ENCODE results near the gene LBX2. TPM values are rescaled to one million over a fixed set of nuclear protein-coding genes. Genes with fewer than 3 reads are reported as not detected.

Gene LBX2
- total and polyA plus RNA-seq, 9 donors = 0.33 to 3.0 (median 0.80) TPM

DNA sequence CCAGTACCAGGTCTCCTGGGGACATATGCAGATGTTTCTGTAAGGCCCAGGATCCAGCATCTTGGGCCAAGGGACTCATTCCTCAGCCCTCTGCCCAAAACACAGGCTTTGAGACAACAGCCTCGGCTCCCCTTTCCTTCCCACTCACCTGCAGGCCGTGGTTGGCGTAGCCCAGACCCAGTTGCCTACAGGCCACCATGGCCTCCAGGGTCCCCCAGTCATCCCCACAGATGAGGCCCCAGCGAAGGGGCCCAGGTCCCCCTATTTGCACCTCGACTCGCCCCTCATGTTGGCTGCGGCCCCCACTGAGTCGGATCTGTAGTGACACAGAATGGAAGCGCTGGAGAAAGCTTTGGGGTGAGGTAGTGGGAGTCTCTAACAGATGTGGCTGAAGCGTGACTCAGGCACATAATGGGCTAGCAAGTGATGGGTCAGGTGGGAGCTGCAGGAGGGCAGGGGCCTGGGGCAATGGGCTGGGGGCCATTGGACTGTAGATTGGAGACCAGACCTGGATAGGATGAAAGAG lies 36.1 kb upstream of the LBX2 start:
- 93% methylated on average over 10 of the region's 10 CpGs for WGBS (ENCODE audit: insufficient coverage)
- Histone ChIP-seq H3K36me3 (ENCODE audit: control insufficient read depth, insufficient read depth, low read length) (peaks cover 22% of the 10 kb centered on the region), H3K9me3 (replicated peaks; ENCODE audit: control insufficient read depth, low read depth, low read length) (no peaks in the 10 kb centered on the region), H3K27me3 (ENCODE audit: control insufficient read depth, insufficient read depth, low read length) (no peaks in the 10 kb centered on the region), H3K4me1 (ENCODE audit: control insufficient read depth, insufficient read depth, low read length) (peaks cover 13% of the 10 kb centered on the region), H3K27ac (ENCODE audit: low read length) (no peak overlapping the region), H3K4me3 (ENCODE audit: low read length) (no peak overlapping the region)
- no peak for DNase-seq

DNA sequence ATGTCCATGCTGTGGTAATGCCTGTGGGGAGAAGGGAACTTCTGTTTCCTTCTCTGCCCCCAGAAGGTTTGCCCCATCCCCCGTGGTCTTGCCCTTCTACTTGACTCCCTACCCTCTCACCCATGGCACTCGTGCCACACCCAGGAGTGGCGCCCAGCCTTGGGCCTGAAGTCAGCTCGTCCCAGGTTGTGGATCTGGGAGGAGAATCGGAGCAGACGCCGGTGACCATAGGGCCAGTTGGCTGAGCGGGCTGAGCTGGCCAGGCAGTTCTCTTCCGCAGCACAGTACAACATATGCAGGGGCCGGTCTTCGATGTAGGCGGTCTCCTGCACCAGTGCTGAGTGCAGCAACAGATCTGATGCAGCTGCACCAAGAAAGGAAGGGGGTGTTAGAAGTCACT lies 35.0 kb upstream of the LBX2 start:
- H3K9me3 ChIP-seq (replicated peaks; ENCODE audit: control insufficient read depth, low read depth, low read length) = no peaks in the 10 kb centered on the region
- 84% methylated on average over 9 of the region's 12 CpGs for WGBS (ENCODE audit: insufficient coverage)
- peak; percentile 7 for DNase-seq

DNA sequence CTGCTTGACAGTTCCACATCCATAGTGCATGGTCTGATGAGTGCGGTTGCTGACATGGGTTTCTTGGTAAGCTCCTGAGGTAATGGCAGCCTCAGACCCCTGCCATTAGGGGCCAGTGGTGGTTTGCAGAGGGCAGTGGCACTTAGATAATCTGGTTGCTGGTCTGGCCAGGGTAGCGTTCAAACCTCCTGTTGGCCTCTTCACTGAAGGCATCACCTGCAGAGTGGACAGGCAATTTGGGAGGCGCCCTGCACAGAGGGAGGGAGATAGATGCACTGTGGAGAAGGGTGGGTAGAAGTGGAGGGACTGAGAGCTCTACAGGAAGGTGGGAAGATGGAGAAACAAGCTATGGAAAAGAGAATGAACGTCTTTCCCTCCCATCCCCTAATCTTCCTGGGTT lies 34.1 kb upstream of the LBX2 start:
- 94% methylated on average over 2 of the region's 4 CpGs for WGBS (ENCODE audit: insufficient coverage)
- DNase-seq = no peak
- Histone ChIP-seq H3K4me3 (ENCODE audit: low read length) (no peak overlapping the region), H3K4me1 (ENCODE audit: control insufficient read depth, insufficient read depth, low read length) (peaks cover 20% of the 10 kb centered on the region), H3K36me3 (ENCODE audit: control insufficient read depth, insufficient read depth, low read length) (peaks cover 23% of the 10 kb centered on the region), H3K27me3 (ENCODE audit: control insufficient read depth, insufficient read depth, low read length) (no peaks in the 10 kb centered on the region), H3K9me3 (replicated peaks; ENCODE audit: control insufficient read depth, low read depth, low read length) (no peaks in the 10 kb centered on the region), H3K27ac (ENCODE audit: low read length) (no peak overlapping the region)

More for the DNA sequence above, 35.0 kb upstream of the LBX2 start:
- Histone ChIP-seq H3K36me3 (ENCODE audit: control insufficient read depth, insufficient read depth, low read length) (peaks cover 22% of the 10 kb centered on the region), H3K4me1 (ENCODE audit: control insufficient read depth, insufficient read depth, low read length) (peaks cover 13% of the 10 kb centered on the region), H3K27me3 (ENCODE audit: control insufficient read depth, insufficient read depth, low read length) (no peaks in the 10 kb centered on the region), H3K4me3 (ENCODE audit: low read length) (no peak overlapping the region), H3K27ac (ENCODE audit: low read length) (no peak overlapping the region)

DNA sequence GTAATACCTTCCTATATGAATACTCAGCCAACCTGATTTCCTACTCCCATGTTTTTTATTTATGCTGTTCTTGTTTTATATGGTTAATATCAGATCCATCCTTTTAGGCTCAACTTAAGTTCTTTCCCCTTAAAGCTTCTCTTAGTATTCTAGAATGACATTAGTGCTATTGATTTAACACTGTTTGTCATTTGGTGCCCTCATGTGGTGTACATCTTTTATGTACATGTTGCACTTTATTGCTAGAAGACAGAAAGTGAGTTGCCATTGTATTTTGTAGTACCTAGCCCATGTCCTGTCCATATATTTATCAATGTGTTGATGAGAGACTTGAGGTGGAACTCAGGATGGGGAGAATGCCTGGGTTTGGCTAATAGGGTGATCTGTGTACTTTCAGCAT lies 32.8 kb upstream of the LBX2 start:
- Histone ChIP-seq H3K4me1 (ENCODE audit: control insufficient read depth, insufficient read depth, low read length) (peaks cover 25% of the 10 kb centered on the region), H3K9me3 (replicated peaks; ENCODE audit: control insufficient read depth, low read depth, low read length) (no peaks in the 10 kb centered on the region), H3K27ac (ENCODE audit: low read length) (no peak overlapping the region), H3K4me3 (ENCODE audit: low read length) (no peak overlapping the region), H3K36me3 (ENCODE audit: control insufficient read depth, insufficient read depth, low read length) (peaks cover 36% of the 10 kb centered on the region), H3K27me3 (ENCODE audit: control insufficient read depth, insufficient read depth, low read length) (no peaks in the 10 kb centered on the region)
- DNase-seq = peak; percentile 65

DNA sequence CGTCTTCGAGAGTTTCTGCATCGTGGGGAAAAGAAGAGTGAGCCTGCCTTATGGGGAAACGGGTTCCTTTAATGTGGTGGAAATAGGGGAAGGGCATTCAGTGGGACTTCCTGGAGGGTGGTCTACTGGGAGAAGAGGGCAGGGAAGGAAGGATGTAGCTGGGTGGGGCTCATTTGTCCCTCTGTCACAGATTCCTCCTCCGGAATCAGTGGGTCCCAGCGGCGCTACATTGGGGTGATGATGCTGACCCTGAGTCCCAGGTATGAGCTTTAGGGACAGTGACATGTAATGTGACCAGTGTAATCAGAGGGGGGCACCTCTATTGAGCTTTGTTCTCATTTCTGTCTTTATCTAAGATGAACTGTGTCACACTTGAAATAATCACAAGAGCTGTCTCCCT lies 32.3 kb upstream of the LBX2 start:
- no peaks in the 10 kb centered on the region for H3K27me3 ChIP-seq (ENCODE audit: control insufficient read depth, insufficient read depth, low read length)
- H3K36me3 ChIP-seq (ENCODE audit: control insufficient read depth, insufficient read depth, low read length) = peaks cover 41% of the 10 kb centered on the region
- 86% methylated on average over 7 of the region's 7 CpGs for WGBS (ENCODE audit: insufficient coverage)
- no peak overlapping the region for H3K27ac ChIP-seq (ENCODE audit: low read length)
- peaks cover 25% of the 10 kb centered on the region for H3K4me1 ChIP-seq (ENCODE audit: control insufficient read depth, insufficient read depth, low read length)
- H3K4me3 ChIP-seq (ENCODE audit: low read length) = no peak overlapping the region
- H3K9me3 ChIP-seq (replicated peaks; ENCODE audit: control insufficient read depth, low read depth, low read length) = no peaks in the 10 kb centered on the region
- DNase-seq = peak; percentile 7

DNA sequence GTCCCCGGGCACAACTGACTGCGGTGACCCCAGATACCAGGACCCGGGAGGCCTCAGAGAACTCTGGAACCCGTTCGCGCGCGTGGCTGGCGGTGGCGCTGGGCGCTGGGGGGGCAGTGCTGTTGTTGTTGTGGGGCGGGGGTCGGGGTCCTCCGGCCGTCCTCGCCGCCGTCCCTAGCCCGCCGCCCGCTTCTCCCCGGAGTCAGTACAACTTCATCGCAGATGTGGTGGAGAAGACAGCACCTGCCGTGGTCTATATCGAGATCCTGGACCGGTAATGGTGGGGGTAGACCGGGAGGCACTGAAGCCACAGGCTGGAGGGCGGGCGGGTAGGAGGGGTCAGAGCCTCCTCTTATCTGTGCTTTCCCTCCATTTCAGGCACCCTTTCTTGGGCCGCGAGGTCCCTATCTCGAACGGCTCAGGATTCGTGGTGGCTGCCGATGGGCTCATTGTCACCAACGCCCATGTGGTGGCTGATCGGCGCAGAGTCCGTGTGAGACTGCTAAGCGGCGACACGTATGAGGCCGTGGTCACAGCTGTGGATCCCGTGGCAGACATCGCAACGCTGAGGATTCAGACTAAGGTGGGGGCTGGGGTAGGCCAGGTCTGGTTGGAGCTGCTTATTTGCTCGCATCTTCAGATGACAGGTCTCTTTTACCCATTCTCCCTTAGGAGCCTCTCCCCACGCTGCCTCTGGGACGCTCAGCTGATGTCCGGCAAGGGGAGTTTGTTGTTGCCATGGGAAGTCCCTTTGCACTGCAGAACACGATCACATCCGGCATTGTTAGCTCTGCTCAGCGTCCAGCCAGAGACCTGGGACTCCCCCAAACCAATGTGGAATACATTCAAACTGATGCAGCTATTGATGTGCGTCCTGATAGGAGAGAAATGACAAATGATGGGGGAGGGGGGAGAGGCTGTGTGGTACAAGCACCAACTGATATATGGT lies 31.1 kb upstream of the LBX2 start:
- peak overlapping the region; percentile 96 for H3K27ac ChIP-seq (ENCODE audit: low read length)
- H3K9me3 ChIP-seq (replicated peaks; ENCODE audit: control insufficient read depth, low read depth, low read length) = no peaks in the 10 kb centered on the region
- peaks cover 25% of the 10 kb centered on the region for H3K4me1 ChIP-seq (ENCODE audit: control insufficient read depth, insufficient read depth, low read length)
- peak; percentile 62 for DNase-seq
- no peaks in the 10 kb centered on the region for H3K27me3 ChIP-seq (ENCODE audit: control insufficient read depth, insufficient read depth, low read length)
- H3K36me3 ChIP-seq (ENCODE audit: control insufficient read depth, insufficient read depth, low read length) = peaks cover 53% of the 10 kb centered on the region
- under 1% methylated on average over 23 of the region's 54 CpGs for WGBS (ENCODE audit: insufficient coverage)
- H3K4me3 ChIP-seq (ENCODE audit: low read length) = peak overlapping the region; percentile 99

DNA sequence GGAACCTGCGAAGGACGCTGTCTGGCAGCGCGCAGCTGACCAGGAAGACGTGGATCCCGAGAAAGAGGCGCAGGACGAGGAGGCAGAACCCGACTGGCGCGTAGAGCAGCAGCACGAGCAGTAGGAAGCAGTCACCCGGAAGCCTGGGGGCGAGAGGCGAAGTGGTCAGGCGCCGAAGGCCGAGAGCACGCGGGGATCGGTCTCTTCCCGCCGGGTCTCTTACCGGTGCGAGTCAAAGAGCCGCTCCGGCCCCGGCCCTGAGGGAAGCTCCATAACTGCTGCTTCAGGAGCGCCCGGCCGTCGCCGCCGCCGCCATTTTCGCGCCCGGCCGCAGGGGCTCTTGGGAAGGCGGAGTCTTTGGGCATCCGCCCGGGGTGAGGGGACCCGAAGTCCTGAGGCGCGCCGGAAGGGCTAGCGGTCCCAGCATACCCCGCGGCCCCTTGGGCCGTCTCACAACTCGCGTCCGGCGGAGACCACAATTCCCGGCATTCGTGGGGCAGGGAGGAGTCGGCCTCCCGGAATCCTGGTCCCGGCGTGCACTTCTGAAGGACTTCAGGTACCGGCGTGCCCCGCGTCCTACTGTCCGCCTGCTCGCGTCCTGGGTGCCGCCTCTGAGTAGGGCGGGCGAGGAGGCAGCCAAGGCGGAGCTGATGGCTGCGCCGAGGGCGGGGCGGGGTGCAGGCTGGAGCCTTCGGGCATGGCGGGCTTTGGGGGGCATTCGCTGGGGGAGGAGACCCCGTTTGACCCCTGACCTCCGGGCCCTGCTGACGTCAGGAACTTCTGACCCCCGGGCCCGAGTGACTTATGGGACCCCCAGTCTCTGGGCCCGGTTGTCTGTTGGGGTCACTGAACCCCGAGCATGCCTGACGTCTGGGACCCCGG lies 30.2 kb upstream of the LBX2 start, which contains the start of the genes AUP1 and HTRA2:
Gene AUP1, minus strand, starts transcription at position 350 of the 882 bp plus-strand sequence. Its CDS starts 77 bp downstream, at position 273.
Gene HTRA2, plus strand, starts transcription at position 577 of the 882 bp plus-strand sequence. Its CDS starts 74 bp downstream, at position 651.
- Histone ChIP-seq H3K27ac (ENCODE audit: low read length) (peak within 1 kb of the TSS; percentile 96), H3K27me3 (ENCODE audit: control insufficient read depth, insufficient read depth, low read length) (no peaks in the 10 kb centered on the region), H3K4me3 (ENCODE audit: low read length) (peak within 1 kb of the TSS; percentile 99), H3K36me3 (ENCODE audit: control insufficient read depth, insufficient read depth, low read length) (peaks cover 56% of the 10 kb centered on the region), H3K4me1 (ENCODE audit: control insufficient read depth, insufficient read depth, low read length) (peaks cover 25% of the 10 kb centered on the region), H3K9me3 (replicated peaks; ENCODE audit: control insufficient read depth, low read depth, low read length) (no peaks in the 10 kb centered on the region)
- under 1% methylated on average over 86 of the region's 87 CpGs for WGBS (ENCODE audit: insufficient coverage)
- DNase-seq = peak; percentile 100

DNA sequence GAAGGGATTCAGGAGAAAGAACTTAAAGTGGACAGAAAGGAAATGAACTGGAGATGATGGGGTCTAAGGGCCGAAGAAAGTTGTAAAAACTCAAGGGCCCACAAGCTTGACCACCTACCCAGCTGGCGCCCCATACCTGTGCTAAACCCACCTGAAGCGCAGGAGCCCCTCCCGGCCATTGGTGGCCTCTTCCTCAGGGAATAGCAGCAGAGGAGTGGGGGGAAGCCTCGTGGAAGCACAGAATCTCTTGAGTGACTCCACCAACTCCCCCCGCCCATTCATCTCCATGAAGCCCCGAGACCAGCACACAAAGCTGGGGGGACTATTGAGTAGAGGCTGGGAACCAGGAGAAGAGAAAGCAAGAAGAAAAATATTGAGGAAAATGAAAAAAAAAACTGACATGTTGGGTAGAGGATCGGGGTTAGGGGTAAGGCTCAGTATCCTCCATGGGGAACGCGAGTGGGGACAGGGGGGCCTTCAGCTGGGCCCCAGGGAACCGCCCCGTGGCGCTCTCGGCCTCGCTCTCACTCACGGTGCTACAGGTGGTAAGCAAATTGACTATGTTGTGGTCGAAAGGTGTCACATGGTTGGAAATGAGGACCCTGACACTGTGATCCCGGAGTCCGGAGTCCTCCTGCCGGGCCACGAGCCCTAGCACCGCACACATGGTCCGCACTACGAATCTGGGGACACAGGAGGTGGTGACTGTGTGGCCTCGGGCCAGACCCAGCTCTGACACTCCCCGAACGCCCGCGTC lies 29.4 kb upstream of the LBX2 start:
- peaks cover 56% of the 10 kb centered on the region for H3K36me3 ChIP-seq (ENCODE audit: control insufficient read depth, insufficient read depth, low read length)
- H3K9me3 ChIP-seq (replicated peaks; ENCODE audit: control insufficient read depth, low read depth, low read length) = no peaks in the 10 kb centered on the region
- DNase-seq = peak; percentile 16
- H3K4me3 ChIP-seq (ENCODE audit: low read length) = peak overlapping the region; percentile 99
- H3K4me1 ChIP-seq (ENCODE audit: control insufficient read depth, insufficient read depth, low read length) = peaks cover 25% of the 10 kb centered on the region
- H3K27ac ChIP-seq (ENCODE audit: low read length) = peak overlapping the region; percentile 96
- H3K27me3 ChIP-seq (ENCODE audit: control insufficient read depth, insufficient read depth, low read length) = no peaks in the 10 kb centered on the region
- 8% methylated on average over 24 of the region's 29 CpGs for WGBS (ENCODE audit: insufficient coverage)

DNA sequence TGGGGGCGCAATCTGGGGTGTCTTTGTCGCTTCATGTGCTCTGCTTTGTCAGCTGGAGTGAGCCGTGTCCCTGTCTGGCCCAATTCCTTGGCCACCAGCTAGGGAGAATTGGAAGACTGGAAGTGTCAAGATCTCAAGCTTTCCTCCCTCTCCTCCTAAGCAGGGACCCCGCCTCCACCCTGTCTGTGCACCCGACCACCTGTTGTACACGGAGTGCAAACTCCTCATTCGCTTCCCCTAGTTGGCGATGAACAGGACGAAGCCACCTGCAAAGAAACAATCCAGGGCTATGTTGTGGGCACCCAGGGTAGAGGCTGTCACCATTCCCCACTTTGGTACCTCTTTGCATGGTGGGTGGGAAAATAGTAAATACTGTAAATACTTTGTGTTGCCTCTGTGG lies 28.3 kb upstream of the LBX2 start:
- Histone ChIP-seq H3K36me3 (ENCODE audit: control insufficient read depth, insufficient read depth, low read length) (peaks cover 49% of the 10 kb centered on the region), H3K4me1 (ENCODE audit: control insufficient read depth, insufficient read depth, low read length) (peaks cover 25% of the 10 kb centered on the region), H3K27me3 (ENCODE audit: control insufficient read depth, insufficient read depth, low read length) (peaks cover 3% of the 10 kb centered on the region), H3K4me3 (ENCODE audit: low read length) (no peak overlapping the region), H3K9me3 (replicated peaks; ENCODE audit: control insufficient read depth, low read depth, low read length) (no peaks in the 10 kb centered on the region), H3K27ac (ENCODE audit: low read length) (no peak overlapping the region)
- DNase-seq = peak; percentile 5
- WGBS (ENCODE audit: insufficient coverage) = 80% methylated on average over 1 of the region's 9 CpGs

All from muscle of leg (tissue), 11 donors.